GM23248 (cell line): Measurements from ENCODE around the gene RBP3.

ENCODE experiments used
- EZH2 ChIP-seq: fragments of 200-600 bp; sonication (generic); IDR thresholded peaks from 2 replicates; pipeline ENCODE4 v1.6.1; 2018; ENCODE audit warnings: antibody characterized with exemption, mild to moderate bottlenecking; ENCODE audit not compliant: insufficient read depth, poor library complexity, severe bottlenecking
- EZH2phosphoT487 ChIP-seq: fragments of 200-600 bp; sonication (generic); IDR thresholded peaks from 2 replicates; pipeline ENCODE4 v1.6.1; 2018; ENCODE audit warnings: antibody characterized with exemption, moderate library complexity, mild to moderate bottlenecking, low read depth; ENCODE audit not compliant: insufficient read depth

DNA sequence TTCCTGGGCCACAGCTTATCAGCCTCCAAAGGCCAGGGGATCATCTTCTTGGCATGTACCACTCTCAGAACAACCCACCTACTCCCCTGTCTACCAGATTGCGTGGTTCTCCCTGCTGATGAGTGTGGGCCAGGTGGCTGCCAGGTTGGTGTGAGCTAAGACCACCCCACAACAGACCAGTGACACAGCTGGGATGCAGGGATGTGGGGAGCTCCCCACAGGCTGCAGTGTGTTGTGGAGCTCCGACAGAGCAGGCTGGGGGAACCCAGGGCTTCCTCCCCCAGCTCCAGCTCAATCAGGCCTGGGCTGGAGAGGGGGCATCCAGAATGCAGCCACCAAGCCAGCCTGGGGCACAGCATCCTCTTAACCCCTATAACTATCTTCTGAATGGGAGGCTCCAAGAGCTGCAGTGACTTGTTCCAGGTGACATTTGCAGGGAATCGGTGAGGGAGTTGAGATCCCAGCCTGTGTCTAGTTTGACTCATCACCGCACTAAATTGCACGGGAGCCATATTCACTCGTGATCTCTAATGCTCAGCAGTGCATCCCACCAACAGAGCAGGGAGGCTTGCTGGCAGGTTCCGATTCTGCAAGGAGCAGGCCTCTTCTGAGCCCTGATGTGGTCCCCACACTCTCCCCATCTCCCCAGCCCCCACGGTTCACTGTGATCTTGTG lies 26.5 kb upstream of the RBP3 start:
- no peak for TF ChIP-seq EZH2
- no peak for TF ChIP-seq EZH2phosphoT487
